LNCaP clone FGC (cell line): ENCODE data around the gene MDN1.

Source experiments
- DNase-seq: peaks from one replicate; pipeline ENCODE4 v3.0.0-alpha.2; 2011; ENCODE audit warnings: low read depth
- H3K4me3 ChIP-seq: 2 replicates; pipeline ENCODE4 v1.5.1; 2011; ENCODE audit warnings: mild to moderate bottlenecking, low read depth, low read length, control low read depth
- TF ChIP-seq, protein P1 (sequence below): IDR thresholded peaks from 2 replicates; pipeline ENCODE4 v1.5.1; 2012; ENCODE audit warnings: mild to moderate bottlenecking; ENCODE audit not compliant: control insufficient read depth, insufficient read depth; ENCODE audit errors: extremely low read depth

The MDN1 gene

DNA sequence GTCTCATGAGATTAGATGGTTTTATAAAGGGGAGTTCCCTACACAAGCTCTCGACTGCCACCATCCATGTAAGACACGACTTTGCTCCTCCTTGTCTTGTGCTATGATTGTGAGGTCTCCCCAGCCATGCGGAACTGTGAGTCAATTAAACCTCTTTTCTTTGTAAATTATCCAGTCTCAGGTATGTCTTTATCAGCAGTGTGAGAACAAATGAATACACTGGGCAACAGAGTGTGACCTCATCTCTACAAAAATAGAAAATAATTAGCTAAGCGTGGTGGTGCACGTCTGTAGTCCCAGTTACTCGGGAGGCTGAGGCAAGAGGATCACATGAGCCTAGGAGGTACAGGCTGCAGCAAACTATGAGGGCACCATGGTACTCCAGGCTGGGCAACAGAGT is 51.3 kb downstream of the MDN1 start:
- DNase-seq, result no peak
- no peak overlapping the region for H3K4me3 ChIP-seq
- TF ChIP-seq, protein P1, sequence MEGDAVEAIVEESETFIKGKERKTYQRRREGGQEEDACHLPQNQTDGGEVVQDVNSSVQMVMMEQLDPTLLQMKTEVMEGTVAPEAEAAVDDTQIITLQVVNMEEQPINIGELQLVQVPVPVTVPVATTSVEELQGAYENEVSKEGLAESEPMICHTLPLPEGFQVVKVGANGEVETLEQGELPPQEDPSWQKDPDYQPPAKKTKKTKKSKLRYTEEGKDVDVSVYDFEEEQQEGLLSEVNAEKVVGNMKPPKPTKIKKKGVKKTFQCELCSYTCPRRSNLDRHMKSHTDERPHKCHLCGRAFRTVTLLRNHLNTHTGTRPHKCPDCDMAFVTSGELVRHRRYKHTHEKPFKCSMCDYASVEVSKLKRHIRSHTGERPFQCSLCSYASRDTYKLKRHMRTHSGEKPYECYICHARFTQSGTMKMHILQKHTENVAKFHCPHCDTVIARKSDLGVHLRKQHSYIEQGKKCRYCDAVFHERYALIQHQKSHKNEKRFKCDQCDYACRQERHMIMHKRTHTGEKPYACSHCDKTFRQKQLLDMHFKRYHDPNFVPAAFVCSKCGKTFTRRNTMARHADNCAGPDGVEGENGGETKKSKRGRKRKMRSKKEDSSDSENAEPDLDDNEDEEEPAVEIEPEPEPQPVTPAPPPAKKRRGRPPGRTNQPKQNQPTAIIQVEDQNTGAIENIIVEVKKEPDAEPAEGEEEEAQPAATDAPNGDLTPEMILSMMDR, result no peak

DNA sequence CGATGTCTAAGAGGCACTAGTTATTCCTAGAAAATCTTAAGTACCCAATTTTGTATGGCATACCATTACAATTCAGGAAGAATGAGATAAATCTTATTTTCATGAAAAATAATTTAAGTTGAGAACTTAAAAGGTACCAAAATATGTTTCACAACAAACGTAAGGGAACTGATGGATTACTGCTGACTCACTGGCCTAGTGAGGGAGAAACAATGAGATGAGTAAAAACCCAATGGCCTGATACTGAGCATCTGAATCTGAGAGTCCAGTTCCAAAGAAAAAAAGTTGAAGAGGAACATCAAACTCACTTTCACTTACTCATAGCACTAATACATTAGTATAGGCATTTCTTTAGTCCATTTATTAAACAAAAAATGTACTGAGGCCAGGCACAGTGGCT is 56.0 kb downstream of the MDN1 start:
- no peak overlapping the region for H3K4me3 ChIP-seq
- TF ChIP-seq, protein P1, result no peak
- no peak for DNase-seq

- no peak overlapping the region for H3K4me3 ChIP-seq
- no peak for DNase-seq
- TF ChIP-seq, protein P1, result no peak
Observed at GRCh38 chr6:89758830-89759229, 60.8 kb downstream of the MDN1 start.

DNA sequence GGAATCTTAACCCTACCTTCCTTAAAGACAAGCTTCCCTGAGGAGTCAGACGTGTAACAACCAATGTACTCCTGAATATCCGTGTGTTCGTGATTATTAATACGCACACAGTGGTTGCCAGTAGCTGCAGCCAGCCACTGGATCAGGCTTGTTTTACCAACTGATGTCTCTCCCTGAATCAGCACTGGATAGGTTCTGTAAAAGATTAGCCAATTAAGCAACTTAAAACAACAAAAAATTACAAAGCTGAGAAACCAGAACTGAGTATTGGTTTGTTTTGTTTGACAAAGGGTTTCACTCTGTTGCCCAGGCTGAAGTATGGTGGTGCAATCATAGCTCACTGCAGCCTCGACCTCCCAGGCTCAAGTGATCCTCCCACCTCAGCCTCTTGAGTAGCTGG is 69.3 kb downstream of the MDN1 start:
- TF ChIP-seq, protein P1, result no peak
- H3K4me3 ChIP-seq, result no peak overlapping the region
- no peak for DNase-seq

DNA sequence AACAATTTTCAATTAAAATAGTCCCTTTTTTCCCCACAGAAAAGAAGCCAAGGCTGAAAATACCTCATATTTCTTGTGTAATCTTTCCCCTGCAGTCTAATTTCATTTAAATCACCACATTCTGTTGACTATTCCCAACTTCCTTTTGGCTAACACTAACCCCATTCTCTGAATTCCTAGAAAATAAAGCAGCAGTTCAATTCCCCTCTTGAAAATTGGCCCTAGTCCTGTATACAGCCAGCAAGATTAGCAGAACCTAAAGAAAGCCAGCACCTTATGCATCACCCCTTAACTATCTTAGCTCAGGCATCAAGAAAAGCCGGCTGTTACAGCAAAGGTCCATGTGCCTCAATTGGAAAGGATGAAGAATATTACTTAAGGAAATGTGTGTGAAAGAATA is 69.7 kb downstream of the MDN1 start:
- TF ChIP-seq, protein P1, result no peak

GRCh38 chr6:89745716-89746115 is 73.9 kb downstream of the MDN1 start:
- DNase-seq, result no peak
- no peak overlapping the region for H3K4me3 ChIP-seq
- TF ChIP-seq, protein P1, result no peak

More for the DNA sequence above, 69.7 kb downstream of the MDN1 start:
- DNase-seq, result no peak
- no peak overlapping the region for H3K4me3 ChIP-seq

DNA sequence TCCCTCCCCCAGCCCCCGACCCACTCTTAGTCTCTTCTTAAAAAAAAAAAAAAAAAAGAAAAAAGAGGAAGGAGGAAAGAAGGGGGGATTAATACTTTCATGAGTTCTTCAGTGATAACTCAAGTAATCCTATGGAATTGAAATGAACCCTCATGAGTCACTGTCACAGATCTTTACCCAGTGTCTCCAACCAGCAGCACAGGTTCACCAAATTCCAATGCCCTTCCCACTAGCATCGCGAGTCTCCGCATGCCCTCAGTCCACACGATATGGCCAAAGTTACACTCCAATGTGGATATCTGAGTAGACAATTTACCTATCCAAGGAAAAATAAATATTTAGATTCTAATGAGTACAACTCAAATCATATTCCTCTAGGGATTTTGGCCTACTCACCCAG is 74.5 kb downstream of the MDN1 start:
- no peak overlapping the region for H3K4me3 ChIP-seq
- TF ChIP-seq, protein P1, result no peak
- DNase-seq, result no peak
